ENCODE data around the gene VWA5A.

DNA sequence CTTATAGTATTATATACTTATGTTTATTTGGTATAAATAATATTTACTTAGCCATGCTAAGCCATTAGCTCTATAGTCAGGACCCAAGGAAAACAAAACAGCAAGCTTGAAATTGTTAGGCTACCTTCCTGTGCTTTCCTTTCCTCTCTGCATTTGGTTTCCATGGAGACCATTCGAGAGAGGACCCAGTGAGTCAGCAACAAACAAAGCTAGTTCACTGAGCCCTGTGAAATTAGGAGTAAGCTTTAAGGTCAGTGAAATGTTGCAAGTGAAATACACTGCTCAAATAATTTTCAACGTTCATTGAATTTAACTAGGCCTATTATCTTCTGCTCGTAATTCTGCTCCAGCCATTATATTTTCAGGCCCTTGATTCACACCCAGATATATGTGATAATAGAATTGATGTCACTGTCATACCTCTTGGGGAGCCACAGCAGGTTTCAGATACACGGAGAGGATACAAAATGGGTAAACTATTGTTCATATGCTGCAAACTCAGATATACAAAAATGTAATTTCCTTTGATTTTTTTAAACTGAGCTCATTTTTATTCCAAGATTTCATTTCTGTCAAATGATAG, 58.8 kb downstream of the VWA5A start:
- TF ChIP-seq CTCF (IDR thresholded peaks at IDR 0.05) (no peak), POLR2A (IDR thresholded peaks at IDR 0.05) (no peak), POLR2AphosphoS5 (IDR thresholded peaks at IDR 0.05) (no peak)
